RCC 7860 (cell line): ENCODE results near the gene PPP1R13L.
"Not testable (repeated sequence)": the region's sequence is repeated elsewhere in the genome, so short reads cannot be mapped to it uniquely, and the experiment has no call there.

Experiments used
- DNase-seq: peaks from one replicate; pipeline ENCODE4 v3.0.0-alpha.2; 2015; ENCODE audit warnings: low spot score
- FAIRE-seq: peaks from 2 replicates; lab custom pipeline; 2012; peaks lifted over from hg19 to GRCh38; lab: Jason Lieb, UNC

Gene PPP1R13L

DNA sequence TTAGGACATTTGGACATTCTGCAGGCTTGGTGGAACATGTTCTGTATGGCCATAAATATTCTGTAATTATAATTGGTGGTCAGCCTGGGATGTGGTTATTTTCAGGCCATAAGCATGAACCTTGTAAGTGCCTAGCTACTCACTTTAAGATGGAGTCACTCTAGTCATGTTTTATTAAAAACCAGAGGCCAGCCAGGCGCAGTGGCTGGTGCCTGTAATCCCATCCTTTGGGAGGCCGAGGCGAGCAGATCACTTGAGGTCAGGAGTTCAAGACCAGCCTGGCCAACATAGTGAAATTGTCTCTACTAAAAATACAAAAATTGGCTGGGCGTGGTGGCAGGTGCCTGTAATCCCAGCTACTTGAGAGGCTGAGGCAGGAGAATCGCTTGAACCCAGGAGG, 2.7 kb upstream of the PPP1R13L start:
- FAIRE-seq, DNase-seq: not testable (repeated sequence)

DNA sequence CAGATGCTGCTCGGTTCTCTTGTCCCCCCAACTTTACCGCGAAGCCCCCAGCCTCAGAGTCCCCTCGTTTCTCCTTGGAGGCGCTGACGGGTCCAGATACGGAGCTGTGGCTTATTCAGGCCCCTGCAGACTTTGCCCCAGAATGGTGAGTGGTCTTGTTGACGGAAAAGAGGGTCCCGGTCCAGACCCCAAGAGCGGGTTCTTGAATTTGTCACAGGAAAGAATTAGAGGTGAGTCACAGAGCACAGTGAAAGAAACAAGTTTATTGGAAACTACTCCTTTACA, 2.2 kb upstream of the PPP1R13L start:
- no peak for DNase-seq
- no peak for FAIRE-seq

- FAIRE-seq, result no peak
- DNase-seq, result peak; percentile 70
Measured at GRCh38 chr19:45406226-45407090, 1.6 kb upstream of the PPP1R13L start, which contains the start of gene POLR1G. TSS of gene POLR1G (plus strand) at chr19:45406644. CDS start at chr19:45406697, 53 bp downstream.

DNA sequence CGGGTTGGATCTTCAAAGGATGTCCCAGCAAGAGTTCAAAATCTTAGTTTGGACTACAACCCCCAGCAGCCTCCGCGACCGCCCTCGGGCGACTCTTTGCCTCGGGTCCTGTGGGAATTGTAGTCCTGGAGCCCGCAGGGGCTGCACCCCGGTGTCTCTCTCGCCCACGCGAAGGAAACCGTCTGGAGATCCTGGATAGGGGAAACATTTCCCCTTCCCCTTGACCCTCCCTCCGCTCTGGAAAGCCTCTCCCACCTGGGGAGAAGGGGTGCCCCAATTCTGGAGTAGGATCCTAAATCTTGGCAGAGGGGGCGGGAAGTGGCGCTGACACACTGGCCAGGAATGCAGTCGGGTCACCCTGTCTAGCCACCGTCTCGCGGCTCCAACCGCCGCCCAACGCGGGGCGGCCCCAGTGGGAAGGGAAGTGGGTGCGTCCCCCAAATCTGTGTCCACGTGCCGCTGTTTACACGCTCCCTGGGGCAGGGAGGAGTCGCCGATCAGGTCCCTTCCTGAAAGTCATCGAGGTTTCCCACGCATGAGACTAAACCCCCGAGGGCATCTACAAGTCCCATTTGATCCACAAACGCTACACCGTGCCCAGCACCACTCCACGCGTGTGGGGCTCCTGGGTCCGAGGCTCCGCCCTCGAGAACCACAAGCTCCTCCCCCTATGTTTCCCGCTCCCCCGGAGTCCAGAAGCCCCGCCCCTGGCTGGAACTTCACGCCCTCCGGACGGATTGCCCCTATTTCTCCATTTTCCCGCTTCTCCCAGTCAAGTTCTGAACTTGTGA, 761 bp upstream of the PPP1R13L start:
- DNase-seq (peak; percentile 79), FAIRE-seq (no peak)

DNA sequence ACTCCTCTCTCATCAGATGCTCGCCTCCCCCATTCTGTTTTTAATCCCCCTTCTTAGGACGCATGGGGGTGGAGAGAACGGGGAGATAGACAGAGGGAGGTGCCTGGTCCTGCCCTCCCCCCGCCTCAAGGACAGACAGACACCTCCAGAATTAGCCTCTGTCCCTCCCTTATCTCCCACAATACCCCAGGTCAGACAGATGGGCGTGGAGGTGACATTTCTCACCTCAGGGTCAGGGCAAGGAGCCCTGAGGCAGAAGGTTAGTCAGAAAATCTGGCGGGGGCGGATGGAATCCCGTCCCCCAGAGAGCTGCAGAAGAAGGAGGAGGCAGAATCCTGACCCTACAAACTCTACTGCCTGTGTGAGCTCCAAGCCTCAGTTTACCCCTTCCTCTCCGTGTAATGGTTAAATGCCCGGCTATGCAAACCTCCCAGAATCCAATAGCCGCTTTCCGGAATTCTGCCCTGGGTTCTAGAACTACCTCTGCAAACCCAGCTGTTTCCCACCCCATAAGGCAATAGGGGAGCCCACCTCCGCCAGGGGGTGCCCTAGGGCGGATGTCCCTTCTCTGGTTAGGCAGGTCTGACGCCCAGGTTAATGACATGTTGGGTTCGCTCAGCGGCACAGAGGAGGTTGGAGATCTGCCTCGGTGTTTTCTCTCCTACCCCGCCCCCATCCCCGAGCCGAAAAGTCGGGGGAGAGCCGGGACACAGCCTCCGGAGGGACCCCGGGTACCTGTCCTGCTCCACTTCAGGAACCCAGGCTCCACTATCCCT, 900 bp downstream of the PPP1R13L start:
- no peak for FAIRE-seq

GRCh38 chr19:45403272-45403671, 1.6 kb downstream of the PPP1R13L start:
- no peak for FAIRE-seq
- DNase-seq, result no peak

More for the DNA sequence above, 900 bp downstream of the PPP1R13L start:
- peak; percentile 61 for DNase-seq

DNA sequence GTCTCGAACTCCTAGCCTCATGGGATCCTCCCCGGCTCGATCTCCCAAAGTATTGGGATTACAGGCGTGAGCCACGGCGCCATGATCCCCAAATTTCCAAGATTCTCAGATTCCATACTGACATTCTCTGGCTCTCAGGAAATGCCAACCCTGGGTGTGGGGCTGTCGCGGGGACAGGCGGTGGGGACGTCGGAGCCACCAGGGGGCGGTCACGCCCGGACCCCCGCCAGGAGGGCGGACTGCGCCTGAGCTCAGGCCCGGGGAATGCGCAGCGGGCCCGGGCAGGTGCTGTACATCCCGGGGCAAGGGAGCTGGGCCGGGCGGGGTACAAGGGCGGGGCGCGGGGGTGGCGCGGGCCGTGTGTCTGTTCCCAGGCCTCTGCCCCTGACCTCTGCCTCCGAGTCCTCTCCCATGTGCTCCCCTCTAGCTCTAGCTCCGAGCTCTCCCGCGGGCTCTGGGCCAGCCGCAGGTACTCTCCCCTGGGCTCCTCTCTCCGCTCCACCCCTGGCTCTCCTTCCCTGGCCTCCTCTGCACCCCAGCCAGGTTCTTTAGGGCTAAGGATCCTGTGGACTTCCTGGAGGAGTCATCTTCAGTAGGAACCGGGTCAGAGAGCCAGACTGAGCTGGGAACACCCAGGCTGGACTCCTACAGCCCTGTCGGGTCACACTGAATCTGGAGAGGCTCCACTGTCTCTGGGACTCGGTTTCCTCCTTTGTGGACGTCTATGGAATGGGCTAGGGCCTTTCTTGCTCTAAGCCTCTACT, 2.4 kb downstream of the PPP1R13L start:
- FAIRE-seq (no peak), DNase-seq (no peak)

GRCh38 chr19:45401815-45402214, 3.1 kb downstream of the PPP1R13L start:
- FAIRE-seq (no peak), DNase-seq (no peak)

GRCh38 chr19:45400192-45400591, 4.7 kb downstream of the PPP1R13L start:
- FAIRE-seq (no peak), DNase-seq (no peak)

DNA sequence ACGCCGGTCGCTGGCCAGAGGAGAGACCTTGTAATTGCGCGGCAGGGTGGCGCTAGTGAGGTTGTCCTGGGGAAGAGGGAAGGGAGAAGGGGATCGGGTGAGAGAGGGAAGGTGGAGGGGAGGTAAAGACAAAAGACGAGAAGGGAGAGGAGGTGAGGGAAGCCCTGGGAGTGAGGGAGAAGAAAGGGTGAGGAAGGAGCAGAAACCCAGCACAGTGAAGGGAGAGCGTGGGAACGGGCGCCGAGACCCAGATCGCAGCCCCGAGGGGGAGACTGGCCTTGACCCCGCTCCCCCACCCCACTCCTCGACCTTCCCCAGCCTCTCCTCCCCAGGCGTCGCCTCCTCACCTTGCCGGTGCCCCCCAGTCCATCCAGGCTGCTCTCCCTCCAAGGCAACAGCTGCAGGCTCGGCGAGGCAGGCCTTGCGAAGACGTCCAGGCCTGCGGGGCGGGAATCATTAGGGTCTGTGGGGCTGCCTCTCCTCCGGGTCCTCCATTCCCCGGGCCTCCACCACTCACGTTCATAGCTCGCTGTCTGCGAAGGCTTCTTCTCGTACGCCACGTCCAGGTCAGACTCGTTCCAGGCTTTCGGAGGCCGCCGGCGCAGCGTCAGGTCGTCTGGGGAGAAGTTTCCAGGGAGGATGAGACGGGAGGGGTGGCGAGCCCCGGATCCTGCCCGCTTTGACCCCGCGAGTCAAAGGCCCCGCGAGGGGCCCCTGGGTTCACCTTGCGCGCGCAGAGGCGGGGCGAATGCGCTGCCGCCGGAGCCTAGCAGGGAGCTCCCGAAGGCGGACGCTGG, 8.8 kb downstream of the PPP1R13L start:
- DNase-seq (no peak), FAIRE-seq (no peak)

GRCh38 chr19:45391871-45392665, 12.8 kb downstream of the PPP1R13L start:
- FAIRE-seq (no peak), DNase-seq (no peak)

- DNase-seq (no peak), FAIRE-seq (no peak)
Measured at GRCh38 chr19:45391346-45391745, 13.5 kb downstream of the PPP1R13L start.

- FAIRE-seq, result no peak
- DNase-seq, result no peak
Measured at GRCh38 chr19:45385392-45386221, 19.3 kb downstream of the PPP1R13L start.

DNA sequence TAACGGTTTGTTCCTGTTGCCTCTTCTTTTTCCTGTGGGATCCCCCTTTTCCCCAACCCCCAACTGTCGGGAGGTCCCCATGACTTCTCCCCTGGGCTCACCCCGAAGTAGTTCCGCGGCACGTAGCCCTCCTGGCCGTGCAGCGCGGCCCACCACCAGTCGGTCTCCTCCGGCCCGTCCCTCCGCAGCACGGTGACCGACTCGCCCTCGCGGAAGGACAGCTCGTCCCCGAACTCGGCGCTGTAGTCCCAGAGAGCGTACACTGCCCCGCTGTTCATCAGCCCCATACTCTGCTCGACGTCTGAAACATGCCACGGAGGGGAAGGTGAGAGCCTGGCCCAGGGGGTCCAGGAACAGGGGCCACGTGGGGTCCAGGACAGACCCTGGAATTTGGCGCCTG, 22.4 kb downstream of the PPP1R13L start:
- FAIRE-seq, result no peak
- DNase-seq, result no peak

DNA sequence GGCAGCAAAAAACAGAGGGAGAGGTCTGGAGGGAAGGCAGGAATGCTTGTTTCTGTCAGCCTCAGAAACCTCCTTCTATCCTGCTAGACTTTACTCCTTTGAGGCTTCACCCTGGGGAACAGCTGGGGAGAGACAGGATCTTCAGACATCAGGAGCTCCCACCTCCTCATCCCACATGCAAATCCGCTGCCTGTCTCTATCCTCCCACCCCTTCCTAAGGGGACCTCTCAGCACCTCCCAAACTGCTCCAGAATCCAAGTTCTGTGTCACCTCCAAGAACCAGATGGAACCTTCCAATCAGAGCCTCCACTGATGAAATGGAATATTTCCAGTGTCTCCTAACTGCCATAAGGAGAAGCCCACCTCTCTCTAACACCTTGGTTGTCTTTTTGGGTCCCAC, 24.8 kb downstream of the PPP1R13L start:
- FAIRE-seq, result no peak
- no peak for DNase-seq

- peak; percentile 92 for FAIRE-seq
- peak; percentile 97 for DNase-seq
Measured at GRCh38 chr19:45376045-45376724, 28.7 kb downstream of the PPP1R13L start.

DNA sequence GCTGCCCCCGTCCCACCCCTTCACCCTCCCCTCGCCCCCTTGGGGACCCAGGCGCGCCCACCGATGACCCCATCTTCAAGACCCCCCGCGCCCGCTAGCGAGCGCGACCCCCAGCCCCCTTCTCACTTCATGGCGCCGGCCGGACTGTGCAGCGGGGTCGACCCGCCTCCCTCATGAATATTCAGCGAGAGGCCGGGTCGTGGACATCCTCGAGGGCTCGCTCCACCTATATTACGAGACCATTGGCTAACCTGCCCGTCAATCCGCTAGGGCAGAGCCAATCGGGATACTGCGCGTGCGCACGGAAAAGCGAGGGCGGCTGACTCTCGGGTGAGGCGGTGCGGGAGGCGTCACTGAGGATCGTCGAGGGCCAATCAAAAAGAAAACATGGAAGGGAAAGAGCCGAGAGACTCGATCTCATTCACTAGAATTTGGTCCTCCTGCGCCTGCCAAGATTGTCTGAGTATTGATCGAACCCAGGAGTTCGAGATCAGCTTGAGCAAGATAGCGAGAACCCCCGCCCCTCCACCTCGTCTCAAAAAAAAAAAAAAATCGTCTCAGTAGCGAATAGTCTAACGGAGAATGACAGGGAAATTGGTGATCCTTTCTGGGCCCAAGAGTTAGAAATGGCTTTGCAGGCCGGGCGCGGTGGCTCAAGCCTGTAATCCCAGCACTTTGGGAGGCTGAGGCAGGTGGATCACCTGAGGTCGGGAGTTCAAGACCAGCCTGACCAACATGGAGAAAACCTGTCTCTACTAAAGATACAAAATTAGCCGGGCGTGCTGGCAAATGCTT, 34.3 kb downstream of the PPP1R13L start, which contains the start of gene ERCC2:
Gene ERCC2, minus strand, starts transcription at position 164 of the 795 bp plus-strand sequence. Its CDS starts 33 bp downstream, at position 131.
- DNase-seq (peak; percentile 92), FAIRE-seq (peak; percentile 74)
